Stimulated activated CD4-positive, alpha-beta T cell treated with anti-CD3 and anti-CD28 coated beads, Interleukin-12 subunit alpha, Interleukin-12 subunit beta, amount 100 ng/mL, for 48 hours (primary cell): ENCODE measurements around the gene GTF2IRD1.

Source experiments
- DNase-seq, 3 donors: peaks; one replicate each; pipeline ENCODE4 v3.0.0-alpha.2; 2020; ENCODE audit warnings: low read depth in 2 of 3, low spot score in 1 of 3

GTF2IRD1 gene

GRCh38 chr7:74586258-74587175 is 132.8 kb downstream of the GTF2IRD1 start:
- DNase-seq: no peak

- DNase-seq: no peak
Measured at GRCh38 chr7:74587435-74588126, 133.9 kb downstream of the GTF2IRD1 start.

- DNase-seq: no peak
Measured at GRCh38 chr7:74590813-74591212, 137.1 kb downstream of the GTF2IRD1 start.

GRCh38 chr7:74598558-74598957 is 144.9 kb downstream of the GTF2IRD1 start:
- no peak for DNase-seq

- DNase-seq: no peak
Measured at GRCh38 chr7:74599244-74599643, 145.5 kb downstream of the GTF2IRD1 start.

GRCh38 chr7:74604326-74605020 is 150.8 kb downstream of the GTF2IRD1 start:
- no peak for DNase-seq

GRCh38 chr7:74606101-74606908 is 152.6 kb downstream of the GTF2IRD1 start:
- peak in 2 of 3 donors; percentile 28 to 30 for DNase-seq

GRCh38 chr7:74606909-74607510 is 153.3 kb downstream of the GTF2IRD1 start:
- no peak for DNase-seq

GRCh38 chr7:74612015-74612829 is 158.5 kb downstream of the GTF2IRD1 start:
- DNase-seq: no peak

GRCh38 chr7:74615933-74616780 is 162.5 kb downstream of the GTF2IRD1 start:
- DNase-seq: no peak

- no peak for DNase-seq
Measured at GRCh38 chr7:74617180-74617744, 163.6 kb downstream of the GTF2IRD1 start.

GRCh38 chr7:74619235-74619860 is 165.6 kb downstream of the GTF2IRD1 start:
- no peak for DNase-seq

- no peak for DNase-seq
Measured at GRCh38 chr7:74622228-74622749, 168.6 kb downstream of the GTF2IRD1 start.

GRCh38 chr7:74623135-74623534 is 169.4 kb downstream of the GTF2IRD1 start:
- DNase-seq: no peak

GRCh38 chr7:74625446-74625845 is 171.7 kb downstream of the GTF2IRD1 start:
- no peak for DNase-seq

- no peak for DNase-seq
Measured at GRCh38 chr7:74627661-74628411, 174.1 kb downstream of the GTF2IRD1 start.

- DNase-seq: no peak
Measured at GRCh38 chr7:74632505-74632904, 178.8 kb downstream of the GTF2IRD1 start.
